GM19328 (cell line): ENCODE data around the gene DCD.
"Not testable (repeated sequence)": the region's sequence is repeated elsewhere in the genome, so short reads cannot be mapped to it uniquely, and the experiment has no call there.

Experiments used
- ATAC-seq: cut with Tn5 transposase; IDR thresholded peaks from one replicate; pipeline ENCODE4 v1.9.1; 2021; ENCODE audit warnings: mild to moderate bottlenecking, moderate library complexity; ENCODE audit not compliant: unreplicated experiment

Gene DCD

GRCh38 chr12:54654926-54655325 is 6.8 kb upstream of the DCD start:
- ATAC-seq: no peak

- no peak for ATAC-seq
Measured at GRCh38 chr12:54653025-54653424, 4.9 kb upstream of the DCD start.

GRCh38 chr12:54650889-54651288 is 2.7 kb upstream of the DCD start:
- no peak for ATAC-seq

- no peak for ATAC-seq
Measured at GRCh38 chr12:54650409-54650808, 2.2 kb upstream of the DCD start.

GRCh38 chr12:54649825-54650224 is 1.7 kb upstream of the DCD start:
- ATAC-seq: no peak

- ATAC-seq: no peak
Measured at GRCh38 chr12:54641554-54641953, 6.6 kb downstream of the DCD start.

- no peak for ATAC-seq
Measured at GRCh38 chr12:54641089-54641488, 7.1 kb downstream of the DCD start.

- ATAC-seq: not testable (repeated sequence)
Measured at GRCh38 chr12:54639112-54639511, 9.1 kb downstream of the DCD start.

GRCh38 chr12:54634795-54635194 is 13.4 kb downstream of the DCD start, which contains the start of gene LACRT:
Gene LACRT, minus strand, starts transcription at chr12:54634895. Its CDS starts 54 bp downstream, at chr12:54634841.
- no peak for ATAC-seq

- ATAC-seq: no peak
Measured at GRCh38 chr12:54631988-54632728, 16.0 kb downstream of the DCD start.

GRCh38 chr12:54631551-54631950 is 16.6 kb downstream of the DCD start:
- ATAC-seq: no peak

GRCh38 chr12:54629925-54630324 is 18.2 kb downstream of the DCD start:
- no peak for ATAC-seq

- ATAC-seq: no peak
Measured at GRCh38 chr12:54628186-54628846, 19.8 kb downstream of the DCD start.

GRCh38 chr12:54627304-54627703 is 20.9 kb downstream of the DCD start:
- ATAC-seq: no peak

- no peak for ATAC-seq
Measured at GRCh38 chr12:54625598-54625997, 22.6 kb downstream of the DCD start.

- no peak for ATAC-seq
Measured at GRCh38 chr12:54624315-54625279, 23.6 kb downstream of the DCD start.

- ATAC-seq: no peak
Measured at GRCh38 chr12:54622463-54623183, 25.5 kb downstream of the DCD start.

GRCh38 chr12:54616933-54617680 is 31.1 kb downstream of the DCD start:
- ATAC-seq: no peak

GRCh38 chr12:54612225-54612750 is 35.9 kb downstream of the DCD start:
- no peak for ATAC-seq

- no peak for ATAC-seq
Measured at GRCh38 chr12:54611715-54612149, 36.4 kb downstream of the DCD start.
